ENCODE data around the gene COMMD2. TPM values are rescaled to one million over a fixed set of nuclear protein-coding genes. Genes with fewer than 3 reads are reported as not detected.
A peak's percentile ranks its signal among the peaks of the same experiment; 100 is the strongest.

COMMD2 gene
- total RNA-seq = 10 to 100 TPM; 30.9 to 32.9 TPM

DNA sequence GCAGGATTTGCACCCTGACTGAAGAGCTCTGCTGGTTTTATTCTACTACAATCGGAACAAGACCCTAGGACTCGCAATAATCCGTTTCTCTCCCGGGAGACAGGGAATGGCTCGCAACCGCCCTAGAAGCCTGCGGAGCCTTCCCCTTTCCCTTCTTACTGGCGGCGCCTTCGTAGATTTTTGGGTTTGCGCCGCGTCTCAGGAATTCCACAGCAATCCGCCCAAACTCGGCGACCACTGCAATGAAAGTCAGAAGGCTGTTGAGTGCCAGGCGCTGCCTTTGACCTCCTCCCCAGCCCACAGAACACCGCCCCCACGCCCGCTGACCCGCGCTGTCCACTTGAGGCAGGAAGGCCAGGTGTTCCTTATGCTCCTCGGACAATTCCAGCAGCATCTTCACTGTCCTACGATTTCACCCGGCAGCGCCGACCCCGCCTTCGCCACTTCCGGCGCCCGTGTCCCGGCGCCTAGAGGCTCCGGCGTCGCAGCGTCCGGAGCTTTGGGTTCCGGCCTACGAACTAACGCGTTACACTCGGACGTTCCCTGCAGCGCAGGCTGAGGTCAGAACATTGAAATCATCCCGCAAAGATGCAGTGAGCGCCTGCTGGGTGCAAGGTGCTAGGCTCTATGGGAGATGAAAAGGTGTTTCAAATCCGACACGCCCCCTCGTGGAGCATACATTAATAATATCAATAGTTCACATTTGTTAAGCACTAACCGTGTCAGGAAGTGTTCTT is at the start of gene COMMD2:
Gene COMMD2 (minus strand): TSS at position 439 of the 737 bp plus-strand sequence. CDS start 45 bp downstream, at position 394.
- POLR2A ChIA-PET = no interaction called here
- H3K9me3 Mint-ChIP-seq = peaks cover 2% of the 10 kb centered on the region
- peak within 1 kb of the TSS; percentile 92 for H3K27ac Mint-ChIP-seq
- CTCF ChIA-PET = interaction anchor here (1.4 to 1.5 kb wide), 3 partner anchors 19 to 179 kb away, joined by 4 to 6 read pairs (median 6); no protein-coding TSS in a partner anchor
- H3K27me3 Mint-ChIP-seq = no peaks in the 10 kb centered on the region
- peaks cover 21% of the 10 kb centered on the region for H3K36me3 Mint-ChIP-seq (ENCODE audit: low read depth)
- H3K4me1 Mint-ChIP-seq = peaks cover 37% of the 10 kb centered on the region
- peak; percentile 78 for DNase-seq
- H3K4me3 Mint-ChIP-seq = peak within 1 kb of the TSS; percentile 95

- CTCF ChIA-PET = no interaction called here
- Mint-ChIP-seq H3K27ac (no peak overlapping the region), H3K4me1 (no peaks in the 10 kb centered on the region), H3K9me3 (no peaks in the 10 kb centered on the region), H3K27me3 (peaks cover 28% of the 10 kb centered on the region), H3K36me3 (ENCODE audit: low read depth) (no peaks in the 10 kb centered on the region), H3K4me3 (no peak overlapping the region)
- no peak for DNase-seq
- POLR2A ChIA-PET = interaction anchor here (0.5 kb wide), 1 partner anchor 400 kb away, joined by 3 read pairs; no protein-coding TSS in a partner anchor
Measured at GRCh38 chr3:149801639-149802038, 49.4 kb upstream of the COMMD2 start.

DNA sequence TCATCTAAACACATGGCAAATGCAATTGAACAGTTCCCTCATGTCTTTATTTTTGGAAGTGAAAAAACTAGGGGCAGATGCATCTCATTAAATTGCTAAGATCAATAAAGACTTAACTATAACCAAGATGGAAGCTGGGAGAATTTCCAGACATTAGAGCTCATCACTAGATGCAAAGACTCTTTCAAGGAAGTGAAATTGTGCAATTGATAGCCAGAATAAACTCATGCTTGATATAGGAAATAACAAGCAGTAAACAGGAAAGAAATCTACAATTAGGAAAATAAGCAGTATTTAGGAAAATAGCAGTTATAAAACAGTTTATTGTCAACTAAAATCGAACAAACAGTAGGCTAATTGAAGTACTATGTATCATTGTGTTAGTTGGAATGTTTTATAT is 48.9 kb upstream of the COMMD2 start:
- CTCF ChIA-PET = interaction anchor here (0.9 kb wide), 1 partner anchor 26 kb away, joined by 3 read pairs; no protein-coding TSS in a partner anchor
- no peaks in the 10 kb centered on the region for H3K36me3 Mint-ChIP-seq (ENCODE audit: low read depth)

DNA sequence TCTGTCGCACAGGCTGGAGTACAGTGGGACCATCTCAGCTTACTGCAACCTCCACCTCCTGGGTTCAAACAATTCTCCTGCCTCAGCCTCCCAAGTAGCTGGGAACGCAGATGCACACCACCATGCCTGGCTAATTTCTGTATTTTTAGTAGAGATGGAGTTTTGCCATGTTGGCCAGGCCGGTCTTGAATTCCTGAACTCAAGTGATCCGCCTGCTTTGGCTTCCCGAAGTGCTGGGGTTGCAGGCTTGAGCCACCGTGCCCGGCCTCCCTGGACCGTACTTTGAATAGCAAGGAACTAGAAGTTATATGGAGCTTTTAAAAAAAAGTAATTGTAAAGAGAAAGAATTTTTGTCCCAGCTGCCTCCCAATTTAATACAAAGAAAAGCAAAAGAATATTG is 48.4 kb upstream of the COMMD2 start:
- Mint-ChIP-seq H3K4me3 (no peak overlapping the region), H3K4me1 (no peaks in the 10 kb centered on the region), H3K27ac (no peak overlapping the region), H3K27me3 (peaks cover 18% of the 10 kb centered on the region), H3K36me3 (ENCODE audit: low read depth) (no peaks in the 10 kb centered on the region), H3K9me3 (no peaks in the 10 kb centered on the region)
- no peak for DNase-seq
- ChIA-PET POLR2A (no interaction called here), CTCF (interaction anchor here (0.9 kb wide), 1 partner anchor 25 kb away, joined by 3 read pairs; no protein-coding TSS in a partner anchor)

More for the DNA sequence above, 48.9 kb upstream of the COMMD2 start:
- DNase-seq = no peak
- POLR2A ChIA-PET = no interaction called here
- H3K4me3 Mint-ChIP-seq = no peak overlapping the region
- H3K9me3 Mint-ChIP-seq = no peaks in the 10 kb centered on the region
- no peaks in the 10 kb centered on the region for H3K4me1 Mint-ChIP-seq
- H3K27me3 Mint-ChIP-seq = peaks cover 23% of the 10 kb centered on the region
- H3K27ac Mint-ChIP-seq = no peak overlapping the region

- Mint-ChIP-seq H3K4me3 (no peak overlapping the region), H3K27ac (no peak overlapping the region), H3K36me3 (ENCODE audit: low read depth) (no peaks in the 10 kb centered on the region), H3K27me3 (peaks cover 17% of the 10 kb centered on the region), H3K4me1 (no peaks in the 10 kb centered on the region), H3K9me3 (no peaks in the 10 kb centered on the region)
- POLR2A ChIA-PET = no interaction called here
- DNase-seq = no peak
- CTCF ChIA-PET = no interaction called here
Measured at GRCh38 chr3:149796026-149796425, 43.7 kb upstream of the COMMD2 start.

DNA sequence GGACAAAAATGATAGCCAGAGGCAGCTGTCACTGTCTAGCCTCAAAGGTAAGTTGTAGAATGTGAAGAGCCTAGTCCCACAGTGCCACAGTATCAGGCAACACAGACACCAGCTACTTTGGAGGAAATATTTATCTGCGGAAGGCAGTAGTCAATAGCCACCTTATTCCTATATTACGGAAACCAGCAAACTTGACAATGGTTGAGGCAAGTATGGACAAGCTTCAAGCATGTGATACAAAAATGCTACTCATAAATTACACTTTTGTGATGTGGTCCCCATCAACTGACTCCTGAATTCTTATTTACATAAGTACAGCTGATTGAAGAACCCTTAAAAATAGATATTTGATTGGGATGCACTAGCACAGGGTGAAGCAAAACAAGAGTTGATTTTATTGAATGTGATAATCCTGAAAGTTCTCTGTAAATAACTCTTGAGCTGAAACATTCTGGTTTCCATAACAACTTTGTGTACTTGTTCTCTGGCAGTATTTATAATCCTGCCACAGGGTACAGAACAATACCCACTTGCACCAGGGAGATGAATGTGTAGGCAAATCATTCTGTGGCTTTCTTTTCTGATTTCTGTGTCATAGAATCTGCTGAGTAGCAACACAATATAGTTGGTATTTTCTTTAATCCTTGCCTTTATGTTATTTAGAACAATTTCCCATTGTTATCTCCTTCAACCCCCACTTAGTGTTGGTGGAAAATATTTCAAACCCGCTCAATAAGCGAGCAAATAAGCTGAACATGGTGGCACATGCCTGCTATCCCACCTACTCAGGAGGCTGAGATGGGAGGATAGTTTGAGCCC is 40.4 kb upstream of the COMMD2 start, which contains the start of gene ANKUB1:
Gene ANKUB1 (minus strand): TSS at position 103 of the 819 bp plus-strand sequence. CDS start 188 bp downstream, outside the sequence.
- no peak within 1 kb of the TSS for H3K4me3 Mint-ChIP-seq
- ChIA-PET CTCF (interaction anchor here (0.6 to 1.5 kb wide), 3 partner anchors 15 to 32 kb away, joined by 3 read pairs; no protein-coding TSS in a partner anchor), POLR2A (no interaction called here)
- no peak within 1 kb of the TSS for H3K27ac Mint-ChIP-seq
- peaks cover 19% of the 10 kb centered on the region for H3K27me3 Mint-ChIP-seq
- no peaks in the 10 kb centered on the region for H3K4me1 Mint-ChIP-seq
- no peaks in the 10 kb centered on the region for H3K9me3 Mint-ChIP-seq
- no peak for DNase-seq
- no peaks in the 10 kb centered on the region for H3K36me3 Mint-ChIP-seq (ENCODE audit: low read depth)

- no peaks in the 10 kb centered on the region for H3K36me3 Mint-ChIP-seq (ENCODE audit: low read depth)
- H3K4me1 Mint-ChIP-seq = no peaks in the 10 kb centered on the region
- CTCF ChIA-PET = no interaction called here
- POLR2A ChIA-PET = no interaction called here
- no peak overlapping the region for H3K27ac Mint-ChIP-seq
- H3K27me3 Mint-ChIP-seq = peaks cover 28% of the 10 kb centered on the region
- no peaks in the 10 kb centered on the region for H3K9me3 Mint-ChIP-seq
- no peak overlapping the region for H3K4me3 Mint-ChIP-seq
- DNase-seq = no peak
Measured at GRCh38 chr3:149790698-149791097, 38.4 kb upstream of the COMMD2 start.

- H3K9me3 Mint-ChIP-seq = no peaks in the 10 kb centered on the region
- no peak overlapping the region for H3K27ac Mint-ChIP-seq
- DNase-seq = no peak
- POLR2A ChIA-PET = no interaction called here
- H3K4me3 Mint-ChIP-seq = no peak overlapping the region
- CTCF ChIA-PET = no interaction called here
- H3K4me1 Mint-ChIP-seq = no peaks in the 10 kb centered on the region
- H3K27me3 Mint-ChIP-seq = peaks cover 28% of the 10 kb centered on the region
- H3K36me3 Mint-ChIP-seq (ENCODE audit: low read depth) = no peaks in the 10 kb centered on the region
Measured at GRCh38 chr3:149790268-149790667, 38.0 kb upstream of the COMMD2 start.

DNA sequence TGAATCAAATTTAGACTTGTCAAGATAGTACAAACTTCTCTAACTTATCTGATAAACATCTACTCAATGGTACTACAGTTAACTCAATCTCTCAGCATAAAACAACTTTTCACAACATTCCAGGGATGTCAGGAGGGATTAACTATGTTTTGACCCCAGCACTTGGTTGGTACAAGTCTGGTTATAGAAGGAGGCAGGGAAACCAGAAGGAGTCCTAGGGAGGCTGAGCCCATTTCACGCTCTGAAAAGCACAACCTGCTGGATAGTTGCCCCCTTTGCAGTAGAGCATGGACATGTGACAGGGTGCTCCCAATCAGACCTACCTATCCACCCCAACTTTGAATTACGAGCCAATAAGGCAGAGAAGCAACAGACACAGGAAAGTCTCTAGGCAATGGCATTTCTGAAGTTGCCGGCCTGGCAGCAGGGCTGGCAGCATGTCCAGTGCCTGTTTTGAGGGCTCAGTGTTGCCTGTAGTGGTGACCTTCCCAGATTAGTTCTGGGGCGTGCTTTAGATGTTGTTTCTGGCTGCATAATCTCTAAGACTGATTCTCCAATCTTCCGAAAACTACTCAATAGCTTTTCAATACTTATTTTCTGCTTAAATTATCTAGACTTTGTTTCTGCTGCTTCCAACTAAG is 31.9 kb upstream of the COMMD2 start:
- Mint-ChIP-seq H3K36me3 (ENCODE audit: low read depth) (no peaks in the 10 kb centered on the region), H3K27me3 (peaks cover 16% of the 10 kb centered on the region), H3K9me3 (no peaks in the 10 kb centered on the region), H3K4me3 (no peak overlapping the region), H3K4me1 (no peaks in the 10 kb centered on the region), H3K27ac (no peak overlapping the region)
- DNase-seq = no peak
- CTCF ChIA-PET = no interaction called here
- POLR2A ChIA-PET = no interaction called here

GRCh38 chr3:149783576-149783975 is 31.3 kb upstream of the COMMD2 start:
- ChIA-PET POLR2A (no interaction called here), CTCF (no interaction called here)
- Mint-ChIP-seq H3K4me1 (no peaks in the 10 kb centered on the region), H3K27me3 (peaks cover 16% of the 10 kb centered on the region), H3K27ac (no peak overlapping the region), H3K36me3 (ENCODE audit: low read depth) (no peaks in the 10 kb centered on the region), H3K4me3 (no peak overlapping the region), H3K9me3 (no peaks in the 10 kb centered on the region)
- no peak for DNase-seq

DNA sequence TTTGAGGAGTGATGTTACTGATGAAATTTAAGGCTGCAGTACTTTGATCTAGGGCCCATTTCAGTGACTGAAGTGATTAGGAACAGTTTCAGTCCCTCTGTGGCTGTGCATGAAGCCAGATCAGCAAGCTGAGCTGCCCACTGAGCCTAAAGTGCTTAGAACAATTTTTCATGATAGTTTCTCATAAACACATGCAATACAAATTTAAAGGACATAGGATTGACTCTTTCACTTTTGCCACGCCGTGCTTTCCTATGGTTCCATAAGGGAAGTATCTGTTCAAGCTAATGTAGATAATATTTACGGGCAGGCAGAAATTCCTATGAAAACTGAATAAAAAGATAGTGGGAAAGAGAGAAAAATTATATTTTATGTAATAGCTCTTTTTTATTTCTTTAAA is 29.5 kb upstream of the COMMD2 start:
- H3K27me3 Mint-ChIP-seq = peaks cover 7% of the 10 kb centered on the region
- no peaks in the 10 kb centered on the region for H3K36me3 Mint-ChIP-seq (ENCODE audit: low read depth)
- ChIA-PET CTCF (interaction anchor here (1.0 to 1.4 kb wide), 3 partner anchors 12 to 30 kb away, joined by 3 to 4 read pairs (median 3); no protein-coding TSS in a partner anchor), POLR2A (no interaction called here)
- H3K9me3 Mint-ChIP-seq = no peaks in the 10 kb centered on the region
- DNase-seq = no peak
- no peak overlapping the region for H3K4me3 Mint-ChIP-seq
- H3K27ac Mint-ChIP-seq = no peak overlapping the region
- no peaks in the 10 kb centered on the region for H3K4me1 Mint-ChIP-seq

- peaks cover 5% of the 10 kb centered on the region for H3K27me3 Mint-ChIP-seq
- H3K4me1 Mint-ChIP-seq = no peaks in the 10 kb centered on the region
- ChIA-PET POLR2A (no interaction called here), CTCF (interaction anchor here (1.0 kb wide), 1 partner anchor 27 kb away, joined by 3 read pairs; no protein-coding TSS in a partner anchor)
- H3K4me3 Mint-ChIP-seq = no peak overlapping the region
- no peaks in the 10 kb centered on the region for H3K36me3 Mint-ChIP-seq (ENCODE audit: low read depth)
- no peaks in the 10 kb centered on the region for H3K9me3 Mint-ChIP-seq
- no peak overlapping the region for H3K27ac Mint-ChIP-seq
- no peak for DNase-seq
Measured at GRCh38 chr3:149781211-149781610, 28.9 kb upstream of the COMMD2 start.
